Adrenal gland (tissue), 12 donors: ENCODE results near the gene TAF1C. TPM values are rescaled to one million over a fixed set of nuclear protein-coding genes. Genes with fewer than 3 reads are reported as not detected.

Experiments
- DNase-seq, 7 donors: peaks; one replicate each; pipeline ENCODE4 v3.0.0-alpha.2; 2019 to 2020
- H3K27ac ChIP-seq, 5 donors: fragments of 200-600 bp; sonication (generic) in 4 of 5; 1 replicate in 3 of 5; 2 replicates in 2 of 5; pipeline versions ENCODE4 v1.5.1 to v1.8.0; 2016 to 2020; ENCODE audit warnings: mild to moderate bottlenecking in 1 of 5
- H3K27me3 ChIP-seq: fragments of 200-600 bp; 2 replicates; pipeline ENCODE4 v1.8.0; 2021
- H3K36me3 ChIP-seq, 2 donors: fragments of 200-600 bp; replicated peaks in 1 of 2; 1 replicate in 1 of 2; 2 replicates in 1 of 2; pipeline versions ENCODE4 v1.5.1 to v1.8.0; 2018 to 2022
- H3K4me1 ChIP-seq, 2 donors: fragments of 200-600 bp; replicated peaks in 1 of 2; 1 replicate in 1 of 2; 2 replicates in 1 of 2; pipeline versions ENCODE4 v1.5.1 to v1.8.0; 2018 to 2021
- H3K4me3 ChIP-seq, 4 donors: fragments of 200-600 bp; sonication (generic) in 3 of 4; one replicate each; pipeline ENCODE4 v1.5.1; 2016 to 2018
- H3K9me3 ChIP-seq, 3 donors: fragments of 200-600 bp; sonication (generic) in 1 of 3; replicated peaks in 1 of 3; 1 replicate in 2 of 3; 2 replicates in 1 of 3; pipeline versions ENCODE4 v1.5.1 to v1.8.0; 2016 to 2021
- POLR2A ChIP-seq, 2 donors: fragments of 450-650 bp; IDR thresholded peaks; one replicate each; pipeline ENCODE4 v1.6.1; 2017; ENCODE audit warnings: antibody characterized with exemption in 2 of 2, mild to moderate bottlenecking in 2 of 2, moderate library complexity in 1 of 2
- WGBS, 4 donors: extraction: QIAGEN DNeasy Blood & Tissue Kit in 2 of 4; methylation state at CpG; one replicate each; pipeline versions ENCODE4 v1.1.5 to v1.1.7; 2013 to 2017; 5-methylcytosine and 5-hydroxymethylcytosine counted together
- intact Hi-C, 2 donors: fragments of 100-400 bp; cut with DNase I; formaldehyde crosslinking; loops; one replicate each; pipeline versions ENCODE4 v1.14.1 to v1.15.0; 2022 to 2023
- polyA plus RNA-seq, 3 donors: library from polyadenylated mRNA; stranded (reverse); fragments of 200-250 nt in 2 of 3; fragments of 350-450 nt in 1 of 3; fragmentation: Illumina TruSeq in 1 of 3; extraction: RNeasy Lipid Tissue Mini Kit (QIAGEN cat#74804) in 1 of 3; gene quantifications; one replicate each; pipeline ENCODE4 v1.2.3, GENCODE V29; 2013 to 2014
- total RNA-seq, 9 donors: library from RNA; depleted of rRNA in 4 of 9; stranded (reverse); fragments of >200 nt in 4 of 9; fragments of 120-200 nt in 1 of 9; fragmentation: NEBNext Ultra II Directional in 1 of 9; extraction: Animal tissue kit (Norgen Biotek cat#: 25700) in 1 of 9; gene quantifications; one replicate each; pipeline versions ENCODE4 v1.1.0 to v1.2.4, GENCODE V29; 2013 to 2023
- TF ChIP-seq, protein P1 (sequence below), 6 experiments: fragments of 450-650 bp in 4 of 6; fragments of 200-600 bp in 2 of 6; sonication (generic) in 1 of 6; IDR thresholded peaks; 1 replicate in 5 of 6; 2 replicates in 1 of 6; pipeline versions ENCODE4 v1.5.1 to v1.8.0; 2016 to 2021; ENCODE audit warnings: antibody characterized with exemption in 6 of 6, mild to moderate bottlenecking in 2 of 6, moderate library complexity in 1 of 6
- donor health status: healthy with polysubstance abuse.
- donor health status: Bipolar disorder and iron deficiency.
- donor health status: DM: yes; HTN: yes; CAD: no.
- donor health status: DM: no; HTN: no; CAD: no.
- donor health status: DM: no; HTN: no; CAD: no.
- donor health status: DM: yes; HTN: yes; CAD: no.

The TAF1C gene
- total and polyA plus RNA-seq, 12 donors = 6.4 to 205 (median 40.1) TPM

GRCh38 chr16:84191466-84191865 lies 4.6 kb upstream of the TAF1C start:
- no peaks in the 10 kb centered on the region for H3K27me3 ChIP-seq
- H3K4me1 ChIP-seq = no peaks in the 10 kb centered on the region
- H3K36me3 ChIP-seq = no peaks in the 10 kb centered on the region
- H3K4me3 ChIP-seq = no peak overlapping the region
- intact Hi-C loops = no loop called here
- H3K27ac ChIP-seq = no peak overlapping the region
- no peak for TF ChIP-seq POLR2A (IDR thresholded peaks at IDR 0.05)
- TF ChIP-seq, protein P1, sequence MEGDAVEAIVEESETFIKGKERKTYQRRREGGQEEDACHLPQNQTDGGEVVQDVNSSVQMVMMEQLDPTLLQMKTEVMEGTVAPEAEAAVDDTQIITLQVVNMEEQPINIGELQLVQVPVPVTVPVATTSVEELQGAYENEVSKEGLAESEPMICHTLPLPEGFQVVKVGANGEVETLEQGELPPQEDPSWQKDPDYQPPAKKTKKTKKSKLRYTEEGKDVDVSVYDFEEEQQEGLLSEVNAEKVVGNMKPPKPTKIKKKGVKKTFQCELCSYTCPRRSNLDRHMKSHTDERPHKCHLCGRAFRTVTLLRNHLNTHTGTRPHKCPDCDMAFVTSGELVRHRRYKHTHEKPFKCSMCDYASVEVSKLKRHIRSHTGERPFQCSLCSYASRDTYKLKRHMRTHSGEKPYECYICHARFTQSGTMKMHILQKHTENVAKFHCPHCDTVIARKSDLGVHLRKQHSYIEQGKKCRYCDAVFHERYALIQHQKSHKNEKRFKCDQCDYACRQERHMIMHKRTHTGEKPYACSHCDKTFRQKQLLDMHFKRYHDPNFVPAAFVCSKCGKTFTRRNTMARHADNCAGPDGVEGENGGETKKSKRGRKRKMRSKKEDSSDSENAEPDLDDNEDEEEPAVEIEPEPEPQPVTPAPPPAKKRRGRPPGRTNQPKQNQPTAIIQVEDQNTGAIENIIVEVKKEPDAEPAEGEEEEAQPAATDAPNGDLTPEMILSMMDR (IDR thresholded peaks at IDR 0.05) = no peak
- WGBS, 4 donors = 78 to 93% (median 90%) methylated on average over 7 to 16 of the region's 16 CpGs
- no peaks in the 10 kb centered on the region for H3K9me3 ChIP-seq
- no peak for DNase-seq

DNA sequence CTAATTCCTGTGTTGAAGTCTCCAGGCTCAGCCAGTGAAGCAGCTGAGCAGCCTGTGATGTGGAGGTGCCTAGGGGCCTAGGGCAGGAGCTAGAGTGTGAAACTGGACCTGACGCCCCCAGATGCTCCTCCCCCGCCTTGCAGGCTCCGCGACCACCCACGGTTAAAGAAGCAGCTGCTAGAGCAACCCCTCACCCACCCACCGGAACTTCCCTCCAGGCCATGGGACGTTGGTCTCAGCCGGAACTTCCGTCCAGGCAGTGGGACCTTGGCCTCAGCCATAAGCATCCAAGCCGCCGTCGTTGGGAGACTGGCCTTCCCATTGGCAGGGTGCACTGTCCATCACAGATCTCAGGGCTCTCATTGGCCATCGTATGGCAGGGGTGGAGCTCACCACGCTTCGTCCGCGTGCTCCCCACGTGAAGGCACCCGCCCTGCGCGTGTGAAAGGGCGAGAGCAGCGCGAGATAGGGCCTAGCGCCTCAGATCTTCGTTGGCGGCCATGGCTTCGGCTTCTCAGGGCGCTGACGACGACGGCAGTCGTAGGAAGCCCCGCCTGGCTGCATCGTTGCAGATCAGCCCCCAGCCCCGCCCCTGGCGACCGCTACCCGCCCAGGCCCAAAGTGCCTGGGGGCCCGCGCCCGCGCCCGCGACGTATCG lies 4.0 kb upstream of the TAF1C start, which contains the start of gene ADAD2:
Gene ADAD2 (plus strand): TSS at position 427 of the 658 bp plus-strand sequence. CDS start 74 bp downstream, at position 501.
- intact Hi-C loops = no loop called here
- Histone ChIP-seq H3K36me3 (no peaks in the 10 kb centered on the region), H3K9me3 (no peaks in the 10 kb centered on the region), H3K27ac (no peak within 1 kb of the TSS), H3K4me3 (no peak within 1 kb of the TSS), H3K27me3 (no peaks in the 10 kb centered on the region), H3K4me1 (peaks cover 4 to 6% of the 10 kb centered on the region in 2 donors)
- WGBS, 4 donors = 80 to 90% (median 89%) methylated on average over 7 to 47 of the region's 47 CpGs
- DNase-seq = no peak
- no peak for TF ChIP-seq POLR2A (IDR thresholded peaks at IDR 0.05)
- TF ChIP-seq, protein P1 (IDR thresholded peaks at IDR 0.05) = no peak

DNA sequence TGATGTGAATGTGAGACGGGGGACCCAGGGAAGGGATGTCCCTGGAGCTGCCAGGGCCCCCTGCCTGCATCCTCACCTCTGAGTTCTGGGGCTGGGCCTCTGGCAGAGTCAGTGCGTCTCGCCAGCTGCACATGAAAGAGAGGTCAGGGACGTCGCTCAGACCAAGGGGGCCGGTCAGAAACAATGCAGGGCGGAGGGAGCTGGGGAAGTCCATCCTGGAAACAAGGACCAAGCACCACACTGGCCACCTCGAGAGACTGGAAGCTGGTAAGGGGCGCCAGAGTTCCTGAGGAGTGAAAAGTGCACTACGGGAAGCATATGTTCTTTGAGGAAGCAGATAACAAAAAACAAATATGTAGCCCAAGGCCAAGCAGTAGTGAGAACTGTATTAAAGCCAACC lies 2.1 kb downstream of the TAF1C start:
- peak overlapping the region in 1 of 5 donors; percentile 32 for H3K27ac ChIP-seq
- TF ChIP-seq, protein P1 (IDR thresholded peaks at IDR 0.05) = no peak
- TF ChIP-seq POLR2A (IDR thresholded peaks at IDR 0.05) = no peak
- WGBS, 4 donors = 46 to 67% (median 57%) methylated on average over 9 to 10 of the region's 10 CpGs
- DNase-seq = peak in 3 of 7 donors; percentile 50 to 71 (median 66)
- no peaks in the 10 kb centered on the region for H3K27me3 ChIP-seq
- peaks cover 0 to 36% of the 10 kb centered on the region in 2 donors for H3K36me3 ChIP-seq
- H3K4me3 ChIP-seq = no peak overlapping the region
- H3K4me1 ChIP-seq = peaks cover 8 to 16% of the 10 kb centered on the region in 2 donors
- no peaks in the 10 kb centered on the region for H3K9me3 ChIP-seq
- intact Hi-C loops = loop anchor here (5.0 to 10.0 kb wide), 3 partner anchors 100 to 227 kb away; partner anchors contain the start of gene NECAB2 (in 1 of the 2)

DNA sequence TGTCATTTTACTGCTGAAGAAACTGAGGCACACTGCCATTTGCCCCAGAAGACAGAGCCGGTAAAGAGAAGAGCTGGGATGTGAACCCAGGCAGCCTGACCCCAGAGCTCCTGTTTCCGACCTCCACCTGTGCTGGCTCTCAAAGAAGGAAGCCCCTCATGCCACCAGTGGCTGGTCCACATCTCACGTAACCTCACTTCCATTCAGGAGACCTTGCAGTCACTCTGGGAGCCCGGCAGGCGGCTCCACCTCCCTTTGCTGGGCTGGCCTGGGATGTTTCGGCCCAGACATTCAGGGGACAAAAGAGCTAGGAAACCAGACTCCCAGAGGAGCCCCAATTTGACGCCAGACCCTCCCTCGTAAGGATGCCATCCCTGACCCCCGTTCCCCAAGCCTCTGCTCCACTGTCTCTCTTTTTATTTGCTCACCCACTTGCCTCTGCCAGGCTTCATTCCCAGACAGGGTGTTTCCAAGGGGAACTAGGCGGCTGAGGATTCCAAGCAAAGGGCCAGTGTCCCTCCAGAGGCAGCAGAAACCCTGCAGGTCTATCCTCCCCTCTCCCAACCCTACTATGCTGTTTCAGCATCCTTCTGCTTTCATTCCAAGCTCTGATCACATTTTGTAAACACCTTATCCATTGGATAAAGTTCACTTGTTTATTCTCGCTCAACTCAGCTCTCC lies 2.8 kb downstream of the TAF1C start:
- Histone ChIP-seq H3K4me1 (peaks cover 8 to 16% of the 10 kb centered on the region in 2 donors), H3K27me3 (no peaks in the 10 kb centered on the region), H3K36me3 (peaks cover 0 to 43% of the 10 kb centered on the region in 2 donors), H3K9me3 (no peaks in the 10 kb centered on the region), H3K27ac (peak overlapping the region in 2 of 5 donors; percentile 31 to 32), H3K4me3 (no peak overlapping the region)
- 76 to 84% (median 82%) methylated on average over 10 to 11 of the region's 11 CpGs for WGBS, 4 donors
- DNase-seq = no peak
- TF ChIP-seq, protein P1 (IDR thresholded peaks at IDR 0.05) = peak in 4 of 6 experiments; percentile 10 to 22 (median 21)
- TF ChIP-seq POLR2A (IDR thresholded peaks at IDR 0.05) = no peak
- intact Hi-C loops = loop anchor here (5.0 to 10.0 kb wide), 3 partner anchors 99 to 227 kb away; partner anchors contain the start of gene NECAB2 (in 1 of the 2)
